NCI-H2029 treated with DMSO at 0.1 percent for 48 hours (cell line): ENCODE results near the gene DTNB.

ENCODE experiments used
- DNase-seq: peaks from one replicate; lab custom pipeline; 2025; lab: John Stamatoyannopoulos, UW

Gene DTNB

DNA sequence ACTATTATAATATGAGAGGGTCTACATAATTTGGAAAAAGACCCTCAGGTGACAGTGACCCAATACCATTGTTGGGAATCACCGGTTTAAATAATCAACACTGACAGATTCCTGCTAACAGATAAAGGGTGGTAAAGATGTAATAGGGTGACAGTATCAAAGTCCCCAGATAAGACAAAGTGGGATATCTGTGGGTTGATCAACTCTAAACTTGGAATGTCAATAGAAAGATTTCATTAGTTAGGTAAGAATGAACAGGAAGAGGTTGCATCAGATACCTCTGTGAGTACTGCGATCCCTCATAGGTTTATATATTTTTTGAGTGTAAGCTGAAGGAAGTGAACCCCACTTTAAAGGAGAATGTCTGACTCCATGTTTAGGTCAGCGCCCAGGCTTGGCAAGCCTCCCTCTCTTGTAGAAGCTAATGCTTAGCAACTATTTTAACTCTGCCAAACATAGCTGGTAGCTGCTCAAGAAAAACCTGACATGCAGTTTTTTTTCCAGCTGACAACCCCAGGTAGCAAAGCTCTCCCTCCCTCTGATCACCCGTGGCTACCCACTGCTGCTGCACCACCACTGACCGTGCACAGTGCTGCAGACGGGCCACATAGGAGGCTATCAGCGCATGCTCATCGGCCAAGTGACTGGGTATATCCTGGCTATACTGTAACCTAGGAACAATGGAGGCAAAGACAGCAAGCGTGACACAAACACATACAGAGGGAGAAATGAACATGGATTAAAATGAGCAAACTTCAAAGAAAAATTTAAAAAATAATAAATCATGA is 218.4 kb downstream of the DTNB start:
- no peak for DNase-seq

DNA sequence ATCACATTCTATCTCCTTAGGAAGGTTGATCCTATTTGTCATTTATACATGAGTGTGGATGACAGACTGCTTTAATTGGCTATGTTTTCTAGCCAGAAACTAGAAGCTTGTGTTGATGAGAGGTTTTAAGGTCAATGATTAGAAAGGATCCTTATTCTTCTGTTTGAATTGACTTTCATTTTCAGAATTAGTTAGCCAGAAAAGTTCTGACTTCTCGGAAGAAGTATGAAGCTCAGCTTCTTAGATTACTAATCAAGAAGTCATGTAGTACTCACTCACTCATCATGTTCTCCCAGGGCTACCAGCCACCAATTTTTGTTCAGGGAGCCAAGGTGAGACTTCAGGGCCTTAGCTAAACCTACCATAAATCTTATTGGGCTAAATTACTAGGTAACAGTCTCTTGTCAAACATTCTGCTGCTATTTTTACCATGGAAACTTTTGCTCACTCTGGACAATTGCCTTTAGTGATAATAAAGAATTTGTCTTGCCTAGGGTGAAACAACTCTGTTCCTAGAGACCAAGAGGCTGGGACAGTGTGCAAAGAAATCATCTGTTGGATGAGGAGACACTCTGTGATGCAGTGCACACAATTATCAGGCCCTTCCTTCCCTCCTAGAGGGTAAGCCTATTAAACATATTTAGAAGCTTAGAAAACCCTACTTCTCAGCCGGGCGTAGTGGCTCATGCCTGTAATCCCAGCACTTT is 220.0 kb downstream of the DTNB start:
- DNase-seq: no peak

DNA sequence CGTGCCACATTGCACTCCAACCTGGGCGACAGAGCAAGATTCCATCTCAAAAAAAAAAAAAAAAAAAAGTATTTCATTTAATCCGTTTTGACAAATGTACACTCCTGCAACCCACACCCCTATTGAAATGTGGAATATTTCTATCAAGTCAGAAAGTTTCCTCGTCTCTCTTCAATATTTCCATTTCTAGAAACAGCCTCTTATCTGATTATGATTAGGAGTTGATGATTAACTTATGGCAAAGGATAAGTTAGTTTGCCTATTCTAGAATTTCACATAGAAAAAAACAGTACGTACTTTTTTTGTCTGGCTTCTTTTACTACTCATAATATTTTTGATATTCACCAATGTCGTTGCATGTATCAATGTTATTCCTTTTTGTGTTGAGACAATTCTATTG is 224.6 kb downstream of the DTNB start:
- DNase-seq: no peak

GRCh38 chr2:25447018-25447417 is 226.4 kb downstream of the DTNB start:
- no peak for DNase-seq

- no peak for DNase-seq
These were observed 227.3 kb downstream of the DTNB start for GRCh38 chr2:25446122-25446521.

DNA sequence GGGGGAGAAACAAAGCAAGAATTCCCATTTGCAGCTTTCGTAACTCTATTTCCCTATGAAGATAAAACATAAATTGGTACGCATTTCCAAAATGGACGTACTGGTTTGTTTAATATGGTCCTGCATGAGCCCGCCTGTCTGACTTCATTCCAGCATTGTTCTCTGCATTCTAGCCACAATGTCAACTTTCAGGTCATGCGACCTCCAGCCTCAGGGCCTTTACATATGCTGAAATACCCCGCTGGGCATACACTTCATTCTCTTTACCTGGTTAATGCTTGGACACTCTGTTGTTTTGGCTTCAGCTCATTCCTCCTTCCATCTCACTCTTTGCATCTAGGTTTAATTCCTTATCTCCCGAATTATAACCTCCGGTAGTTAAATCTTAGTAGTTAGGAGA is 227.9 kb downstream of the DTNB start:
- DNase-seq: no peak

- DNase-seq: no peak
These were observed 228.6 kb downstream of the DTNB start for GRCh38 chr2:25444608-25445270.

- DNase-seq: no peak
These were observed 229.6 kb downstream of the DTNB start for GRCh38 chr2:25443766-25444165.

GRCh38 chr2:25441353-25441752 is 232.0 kb downstream of the DTNB start:
- DNase-seq: no peak

GRCh38 chr2:25438793-25439192 is 234.6 kb downstream of the DTNB start:
- DNase-seq: no peak

GRCh38 chr2:25437881-25438662 is 235.3 kb downstream of the DTNB start:
- no peak for DNase-seq

GRCh38 chr2:25435421-25435820 is 238.0 kb downstream of the DTNB start:
- DNase-seq: no peak

DNA sequence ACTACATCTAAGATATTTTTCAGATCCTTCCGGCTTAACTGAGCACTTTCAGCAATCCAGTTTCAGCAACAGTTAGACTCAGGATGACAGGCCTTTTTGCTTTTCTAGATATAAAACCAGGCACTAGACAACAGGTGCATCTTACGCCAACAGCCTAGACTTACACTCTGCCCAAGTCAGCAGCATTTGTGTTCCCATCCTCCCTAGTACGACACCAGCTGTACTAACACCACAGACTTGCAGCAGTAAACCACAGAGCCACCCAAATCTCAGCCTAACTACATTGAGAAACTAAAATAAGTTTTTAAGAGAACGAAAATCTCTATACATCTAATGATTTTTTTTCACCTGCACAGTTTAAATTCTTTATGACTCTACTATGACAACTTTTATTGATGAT is 241.8 kb downstream of the DTNB start:
- no peak for DNase-seq

DNA sequence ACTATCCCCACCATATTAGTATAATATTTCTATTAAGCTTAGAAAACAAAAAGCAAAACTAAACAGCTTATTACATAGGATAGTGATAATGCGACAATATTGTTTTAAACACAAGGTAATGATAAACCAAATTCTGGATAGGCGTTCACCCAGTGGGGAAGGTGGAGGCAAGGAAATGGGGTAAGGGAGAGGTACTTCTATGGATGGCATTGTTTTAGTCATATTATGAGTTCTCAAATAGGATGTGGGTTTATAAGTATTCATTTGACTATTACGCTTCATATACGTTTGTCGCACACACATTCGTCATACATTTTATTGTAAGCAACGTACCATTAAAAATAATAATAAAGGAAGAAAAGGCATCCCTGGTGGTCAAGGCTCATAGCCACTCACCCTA is 242.8 kb downstream of the DTNB start:
- DNase-seq: no peak

DNA sequence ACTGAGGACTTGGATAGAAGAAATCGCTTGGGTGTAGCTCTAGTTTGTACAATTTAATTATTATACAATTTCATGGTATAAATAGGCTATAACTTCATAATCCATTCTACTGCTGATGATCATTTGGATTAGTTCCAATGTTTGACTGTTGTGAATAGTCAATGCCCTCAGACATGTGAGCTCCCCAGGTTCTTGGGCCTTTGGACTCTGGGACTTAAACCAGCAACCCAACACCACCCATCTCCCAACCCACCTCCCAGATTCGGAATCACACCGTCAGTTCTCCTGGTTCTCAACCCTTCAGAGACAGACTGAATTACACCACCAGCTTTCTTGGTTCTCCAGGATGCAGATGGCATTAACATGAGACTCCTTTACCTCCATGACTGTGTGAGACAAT is 247.1 kb downstream of the DTNB start:
- no peak for DNase-seq

DNA sequence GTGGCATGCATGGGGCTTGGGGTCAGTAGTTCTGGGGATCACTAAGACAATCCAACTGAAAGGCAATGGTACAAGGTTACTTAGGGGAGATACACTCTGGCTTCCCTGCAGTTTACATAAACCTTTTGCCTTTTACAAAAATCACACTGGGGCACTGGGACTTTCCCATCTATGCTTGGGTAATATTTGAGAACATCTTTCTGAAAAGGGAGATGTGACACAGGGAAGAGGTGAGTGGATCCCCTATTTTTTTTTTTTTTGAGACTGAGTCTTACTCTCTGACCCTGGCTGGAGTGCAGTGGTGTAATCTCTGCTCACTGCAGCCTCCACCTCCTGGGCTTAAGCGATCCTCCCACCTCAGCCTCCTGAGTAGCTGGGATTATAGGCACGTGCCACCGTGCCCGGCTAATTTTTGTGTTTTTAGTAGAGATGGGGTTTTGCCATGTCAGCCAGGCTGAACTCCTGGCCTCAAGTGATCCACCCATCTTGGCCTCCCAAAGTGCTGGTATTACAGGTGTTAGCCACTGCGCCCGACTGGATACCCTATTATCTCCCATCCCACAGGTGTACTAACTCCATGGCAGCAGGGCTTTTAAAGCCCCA is 248.8 kb downstream of the DTNB start:
- no peak for DNase-seq

DNA sequence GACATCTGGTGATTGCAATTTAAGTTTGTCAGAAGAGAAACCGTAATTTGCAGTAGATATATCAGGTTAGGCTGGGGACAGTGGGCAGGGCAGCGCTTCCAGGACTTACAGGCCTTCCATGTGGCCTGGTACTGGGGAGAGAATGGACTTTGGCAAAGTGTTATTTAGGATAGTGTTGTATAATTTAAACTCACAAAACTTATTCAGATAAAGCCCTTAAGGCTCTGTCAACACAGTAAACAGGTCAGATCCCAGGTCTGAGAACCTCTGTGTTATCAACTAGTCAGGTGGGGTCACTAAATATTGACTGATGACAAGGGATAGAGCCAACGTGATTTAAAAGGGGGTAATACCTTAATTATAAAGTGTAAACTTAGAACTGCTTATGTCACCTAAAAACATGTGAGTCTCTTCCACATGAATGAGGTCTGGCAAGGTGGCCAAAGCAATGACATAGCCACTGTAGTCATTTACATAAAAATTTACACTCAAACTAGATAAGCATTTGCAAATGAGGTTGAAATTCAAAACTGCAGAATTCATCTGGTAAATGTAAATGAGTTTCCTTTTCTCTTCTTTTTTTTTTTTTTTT is 251.5 kb downstream of the DTNB start:
- DNase-seq: no peak

- no peak for DNase-seq
These were observed 252.1 kb downstream of the DTNB start for GRCh38 chr2:25421289-25421688.

DNA sequence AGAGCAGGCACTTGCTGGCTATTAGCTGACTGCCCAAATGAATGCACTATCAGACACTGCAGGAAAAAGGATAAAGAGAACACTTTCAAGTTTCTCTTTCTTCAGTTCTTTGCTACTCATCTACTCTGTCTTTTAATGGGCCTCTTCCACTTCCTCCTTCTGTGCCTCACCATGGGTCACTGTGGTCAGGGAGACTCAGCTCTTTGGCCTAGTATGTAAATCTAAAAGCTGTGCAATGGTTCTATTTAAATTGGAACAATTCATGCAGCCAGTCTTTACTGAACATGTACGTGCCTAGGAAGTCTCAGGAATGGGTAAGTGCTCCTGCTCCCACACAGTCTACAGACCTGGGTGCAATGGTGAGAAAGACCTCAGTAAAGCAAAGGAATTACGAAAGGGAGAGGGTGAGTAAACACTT is 252.5 kb downstream of the DTNB start:
- no peak for DNase-seq

GRCh38 chr2:25419678-25420242 is 253.6 kb downstream of the DTNB start:
- no peak for DNase-seq
